T-helper 2 cell treated with Interferon-gamma antibody and Interleukin-4, amounts not matched to agents 5 μg/mL and 100 μg/mL, for 36 hours (primary cell): ENCODE data around the gene NTRK3.
"Not testable (repeated sequence)": the region's sequence is repeated elsewhere in the genome, so short reads cannot be mapped to it uniquely, and the experiment has no call there.

Source experiments
- DNase-seq: peaks from one replicate; pipeline ENCODE4 v3.0.0; 2021; ENCODE audit warnings: low spot score
- H3K27ac Mint-ChIP-seq: one replicate; pipeline ENCODE4 v1.8.0; 2021; ENCODE audit warnings: mild to moderate bottlenecking, mixed read lengths
- H3K27me3 Mint-ChIP-seq: one replicate; pipeline ENCODE4 v1.8.0; 2021; ENCODE audit warnings: low read depth, mixed read lengths
- H3K36me3 Mint-ChIP-seq: one replicate; pipeline ENCODE4 v1.8.0; 2021; ENCODE audit warnings: low read depth, mixed read lengths
- H3K4me1 Mint-ChIP-seq: one replicate; pipeline ENCODE4 v1.8.0; 2021; ENCODE audit warnings: low read depth, mixed read lengths
- H3K4me3 Mint-ChIP-seq: one replicate; pipeline ENCODE4 v1.8.0; 2022; ENCODE audit warnings: mild to moderate bottlenecking, moderate library complexity, mixed read lengths
- H3K9me3 Mint-ChIP-seq: one replicate; pipeline ENCODE4 v1.8.0; 2021; ENCODE audit warnings: mixed read lengths

NTRK3 gene

GRCh38 chr15:87846746-87847145, 409.8 kb downstream of the NTRK3 start:
- H3K36me3 Mint-ChIP-seq: no peaks in the 10 kb centered on the region
- no peak overlapping the region for H3K4me3 Mint-ChIP-seq
- no peak for DNase-seq
- H3K27ac Mint-ChIP-seq: no peak overlapping the region
- no peaks in the 10 kb centered on the region for H3K4me1 Mint-ChIP-seq
- no peaks in the 10 kb centered on the region for H3K9me3 Mint-ChIP-seq
- H3K27me3 Mint-ChIP-seq: no peaks in the 10 kb centered on the region

GRCh38 chr15:87843312-87843711, 413.2 kb downstream of the NTRK3 start:
- H3K27ac Mint-ChIP-seq: no peak overlapping the region
- no peaks in the 10 kb centered on the region for H3K27me3 Mint-ChIP-seq
- no peak for DNase-seq
- no peaks in the 10 kb centered on the region for H3K9me3 Mint-ChIP-seq
- no peaks in the 10 kb centered on the region for H3K36me3 Mint-ChIP-seq
- no peak overlapping the region for H3K4me3 Mint-ChIP-seq
- no peaks in the 10 kb centered on the region for H3K4me1 Mint-ChIP-seq

- H3K36me3 Mint-ChIP-seq: no peaks in the 10 kb centered on the region
- no peak overlapping the region for H3K27ac Mint-ChIP-seq
- no peak overlapping the region for H3K4me3 Mint-ChIP-seq
- no peak for DNase-seq
- no peaks in the 10 kb centered on the region for H3K4me1 Mint-ChIP-seq
- no peaks in the 10 kb centered on the region for H3K27me3 Mint-ChIP-seq
- H3K9me3 Mint-ChIP-seq: peaks cover 4% of the 10 kb centered on the region
Measured at GRCh38 chr15:87841426-87841998, 415.0 kb downstream of the NTRK3 start.

GRCh38 chr15:87835830-87836229, 420.7 kb downstream of the NTRK3 start:
- H3K4me3 Mint-ChIP-seq, H3K4me1 Mint-ChIP-seq, H3K27me3 Mint-ChIP-seq: not testable (repeated sequence)

GRCh38 chr15:87833333-87833732, 423.2 kb downstream of the NTRK3 start:
- not testable (repeated sequence) for H3K27me3 Mint-ChIP-seq, H3K9me3 Mint-ChIP-seq, DNase-seq, H3K27ac Mint-ChIP-seq, H3K36me3 Mint-ChIP-seq, H3K4me3 Mint-ChIP-seq, H3K4me1 Mint-ChIP-seq

More at GRCh38 chr15:87835830-87836229, 420.7 kb downstream of the NTRK3 start:
- H3K27ac Mint-ChIP-seq, H3K36me3 Mint-ChIP-seq, DNase-seq, H3K9me3 Mint-ChIP-seq: not testable (repeated sequence)

- Mint-ChIP-seq H3K36me3 (no peaks in the 10 kb centered on the region), H3K4me1 (no peaks in the 10 kb centered on the region), H3K9me3 (no peaks in the 10 kb centered on the region), H3K4me3 (no peak overlapping the region), H3K27ac (no peak overlapping the region), H3K27me3 (no peaks in the 10 kb centered on the region)
- no peak for DNase-seq
Measured at GRCh38 chr15:87829332-87830050, 427.0 kb downstream of the NTRK3 start.

- H3K27ac Mint-ChIP-seq: no peak overlapping the region
- H3K9me3 Mint-ChIP-seq: no peaks in the 10 kb centered on the region
- no peaks in the 10 kb centered on the region for H3K27me3 Mint-ChIP-seq
- no peaks in the 10 kb centered on the region for H3K4me1 Mint-ChIP-seq
- no peaks in the 10 kb centered on the region for H3K36me3 Mint-ChIP-seq
- H3K4me3 Mint-ChIP-seq: no peak overlapping the region
- no peak for DNase-seq
Measured at GRCh38 chr15:87828608-87829007, 427.9 kb downstream of the NTRK3 start.

- H3K9me3 Mint-ChIP-seq: no peaks in the 10 kb centered on the region
- DNase-seq: no peak
- H3K27me3 Mint-ChIP-seq: no peaks in the 10 kb centered on the region
- no peaks in the 10 kb centered on the region for H3K4me1 Mint-ChIP-seq
- H3K36me3 Mint-ChIP-seq: no peaks in the 10 kb centered on the region
- H3K4me3 Mint-ChIP-seq: no peak overlapping the region
- H3K27ac Mint-ChIP-seq: no peak overlapping the region
Measured at GRCh38 chr15:87827131-87827530, 429.4 kb downstream of the NTRK3 start.

GRCh38 chr15:87826119-87826747, 430.3 kb downstream of the NTRK3 start:
- Mint-ChIP-seq H3K27me3 (no peaks in the 10 kb centered on the region), H3K4me1 (no peaks in the 10 kb centered on the region), H3K36me3 (no peaks in the 10 kb centered on the region), H3K27ac (no peak overlapping the region), H3K9me3 (no peaks in the 10 kb centered on the region), H3K4me3 (no peak overlapping the region)
- DNase-seq: no peak

- Mint-ChIP-seq H3K36me3 (no peaks in the 10 kb centered on the region), H3K4me1 (no peaks in the 10 kb centered on the region), H3K27me3 (no peaks in the 10 kb centered on the region), H3K4me3 (no peak overlapping the region), H3K27ac (no peak overlapping the region), H3K9me3 (no peaks in the 10 kb centered on the region)
- DNase-seq: no peak
Measured at GRCh38 chr15:87818756-87819155, 437.8 kb downstream of the NTRK3 start.

- no peaks in the 10 kb centered on the region for H3K9me3 Mint-ChIP-seq
- H3K27me3 Mint-ChIP-seq: no peaks in the 10 kb centered on the region
- H3K4me1 Mint-ChIP-seq: no peaks in the 10 kb centered on the region
- no peak for DNase-seq
- H3K4me3 Mint-ChIP-seq: no peak overlapping the region
- H3K36me3 Mint-ChIP-seq: no peaks in the 10 kb centered on the region
- no peak overlapping the region for H3K27ac Mint-ChIP-seq
Measured at GRCh38 chr15:87817553-87817952, 439.0 kb downstream of the NTRK3 start.

- H3K36me3 Mint-ChIP-seq: no peaks in the 10 kb centered on the region
- no peaks in the 10 kb centered on the region for H3K27me3 Mint-ChIP-seq
- no peaks in the 10 kb centered on the region for H3K4me1 Mint-ChIP-seq
- no peak for DNase-seq
- H3K27ac Mint-ChIP-seq: no peak overlapping the region
- no peak overlapping the region for H3K4me3 Mint-ChIP-seq
- no peaks in the 10 kb centered on the region for H3K9me3 Mint-ChIP-seq
Measured at GRCh38 chr15:87816811-87817210, 439.7 kb downstream of the NTRK3 start.

GRCh38 chr15:87816016-87816415, 440.5 kb downstream of the NTRK3 start:
- H3K9me3 Mint-ChIP-seq: no peaks in the 10 kb centered on the region
- no peak for DNase-seq
- no peaks in the 10 kb centered on the region for H3K36me3 Mint-ChIP-seq
- no peaks in the 10 kb centered on the region for H3K4me1 Mint-ChIP-seq
- no peaks in the 10 kb centered on the region for H3K27me3 Mint-ChIP-seq
- H3K27ac Mint-ChIP-seq: no peak overlapping the region
- H3K4me3 Mint-ChIP-seq: no peak overlapping the region
